ENCODE measurements around the gene PRXL2B.

The PRXL2B gene

GRCh38 chr1:2637442-2638145, 51.0 kb downstream of the PRXL2B start:
- in situ Hi-C loops (cut with HindIII; ENCODE audit: low sequenced_read_pairs), result no loop called here
- TF ChIP-seq CTCF (IDR thresholded peaks at IDR 0.05; ENCODE audit: low read depth, low read length, missing control alignments), result no peak
- no peak overlapping the region for H3K4me3 ChIP-seq (ENCODE audit: low read depth, low read length)
- DNase-seq (ENCODE audit: low read depth), result no peak

- no peak overlapping the region for H3K4me3 ChIP-seq (ENCODE audit: low read depth, low read length)
- in situ Hi-C loops (cut with HindIII; ENCODE audit: low sequenced_read_pairs), result no loop called here
- TF ChIP-seq CTCF (IDR thresholded peaks at IDR 0.05; ENCODE audit: low read depth, low read length, missing control alignments), result no peak
- DNase-seq (ENCODE audit: low read depth), result no peak
These were observed 52.0 kb downstream of the PRXL2B start for GRCh38 chr1:2638466-2639115.

- DNase-seq (ENCODE audit: low read depth), result no peak
- H3K4me3 ChIP-seq (ENCODE audit: low read depth, low read length), result no peak overlapping the region
- TF ChIP-seq CTCF (IDR thresholded peaks at IDR 0.05; ENCODE audit: low read depth, low read length, missing control alignments), result no peak
- in situ Hi-C loops (cut with HindIII; ENCODE audit: low sequenced_read_pairs), result no loop called here
These were observed 52.6 kb downstream of the PRXL2B start for GRCh38 chr1:2639203-2639602.

- no peak for DNase-seq (ENCODE audit: low read depth)
- in situ Hi-C loops (cut with HindIII; ENCODE audit: low sequenced_read_pairs), result no loop called here
- H3K4me3 ChIP-seq (ENCODE audit: low read depth, low read length), result no peak overlapping the region
- TF ChIP-seq CTCF (IDR thresholded peaks at IDR 0.05; ENCODE audit: low read depth, low read length, missing control alignments), result no peak
These were observed 53.3 kb downstream of the PRXL2B start for GRCh38 chr1:2639607-2640521.

- TF ChIP-seq CTCF (IDR thresholded peaks at IDR 0.05; ENCODE audit: low read depth, low read length, missing control alignments), result no peak
These were observed 54.0 kb downstream of the PRXL2B start for GRCh38 chr1:2640626-2641025.

More at GRCh38 chr1:2640626-2641025, 54.0 kb downstream of the PRXL2B start:
- DNase-seq (ENCODE audit: low read depth), result no peak
- in situ Hi-C loops (cut with HindIII; ENCODE audit: low sequenced_read_pairs), result no loop called here
- H3K4me3 ChIP-seq (ENCODE audit: low read depth, low read length), result no peak overlapping the region

Measured in astrocyte of the cerebellum (primary cell).